Measurements from ENCODE around the gene SLC39A11.

SLC39A11 gene

GRCh38 chr17:73042809-73043685 lies 49.4 kb downstream of the SLC39A11 start:
- no peak for DNase-seq (ENCODE audit: low read depth)

GRCh38 chr17:73042225-73042624 lies 50.3 kb downstream of the SLC39A11 start:
- DNase-seq (ENCODE audit: low read depth), result no peak

GRCh38 chr17:73039282-73039681 lies 53.2 kb downstream of the SLC39A11 start:
- DNase-seq (ENCODE audit: low read depth), result no peak

- no peak for DNase-seq (ENCODE audit: low read depth)
These were observed 61.0 kb downstream of the SLC39A11 start for GRCh38 chr17:73031472-73031871.

GRCh38 chr17:73030995-73031394 lies 61.5 kb downstream of the SLC39A11 start:
- no peak for DNase-seq (ENCODE audit: low read depth)

- DNase-seq (ENCODE audit: low read depth), result no peak
These were observed 62.0 kb downstream of the SLC39A11 start for GRCh38 chr17:73030501-73030921.

GRCh38 chr17:73029991-73030390 lies 62.5 kb downstream of the SLC39A11 start:
- no peak for DNase-seq (ENCODE audit: low read depth)

GRCh38 chr17:73029021-73029420 lies 63.5 kb downstream of the SLC39A11 start:
- no peak for DNase-seq (ENCODE audit: low read depth)

GRCh38 chr17:73028299-73028755 lies 64.2 kb downstream of the SLC39A11 start:
- DNase-seq (ENCODE audit: low read depth), result no peak

- DNase-seq (ENCODE audit: low read depth), result no peak
These were observed 65.3 kb downstream of the SLC39A11 start for GRCh38 chr17:73027130-73027741.

GRCh38 chr17:73025041-73025560 lies 67.4 kb downstream of the SLC39A11 start:
- DNase-seq (ENCODE audit: low read depth), result no peak

GRCh38 chr17:73023759-73024158 lies 68.7 kb downstream of the SLC39A11 start:
- DNase-seq (ENCODE audit: low read depth), result no peak

GRCh38 chr17:73022694-73023093 lies 69.8 kb downstream of the SLC39A11 start:
- no peak for DNase-seq (ENCODE audit: low read depth)

- DNase-seq (ENCODE audit: low read depth), result no peak
These were observed 70.7 kb downstream of the SLC39A11 start for GRCh38 chr17:73021771-73022170.

GRCh38 chr17:73020110-73020509 lies 72.4 kb downstream of the SLC39A11 start:
- DNase-seq (ENCODE audit: low read depth), result no peak

GRCh38 chr17:73018599-73018998 lies 73.9 kb downstream of the SLC39A11 start:
- DNase-seq (ENCODE audit: low read depth), result no peak

- DNase-seq (ENCODE audit: low read depth), result no peak
These were observed 74.8 kb downstream of the SLC39A11 start for GRCh38 chr17:73017658-73018057.

GRCh38 chr17:73015722-73016276 lies 76.7 kb downstream of the SLC39A11 start:
- no peak for DNase-seq (ENCODE audit: low read depth)

GRCh38 chr17:73013816-73014663 lies 78.4 kb downstream of the SLC39A11 start:
- no peak for DNase-seq (ENCODE audit: low read depth)

GRCh38 chr17:73013301-73013700 lies 79.2 kb downstream of the SLC39A11 start:
- no peak for DNase-seq (ENCODE audit: low read depth)

- DNase-seq (ENCODE audit: low read depth), result no peak
These were observed 81.4 kb downstream of the SLC39A11 start for GRCh38 chr17:73011016-73011486.

- DNase-seq (ENCODE audit: low read depth), result no peak
These were observed 82.1 kb downstream of the SLC39A11 start for GRCh38 chr17:73010414-73010813.
